Anterior cingulate cortex (tissue), 58 donors: Measurements from ENCODE around the gene ZNF207.
"Not testable (repeated sequence)": the region's sequence is repeated elsewhere in the genome, so short reads cannot be mapped to it uniquely, and the experiment has no call there.

Experiments
- DNase-seq, 58 donors: peaks; one replicate each; lab custom pipeline; 2025; lab: John Stamatoyannopoulos, UW

Gene ZNF207

GRCh38 chr17:32333187-32333586 lies 16.8 kb upstream of the ZNF207 start:
- DNase-seq: no peak

DNA sequence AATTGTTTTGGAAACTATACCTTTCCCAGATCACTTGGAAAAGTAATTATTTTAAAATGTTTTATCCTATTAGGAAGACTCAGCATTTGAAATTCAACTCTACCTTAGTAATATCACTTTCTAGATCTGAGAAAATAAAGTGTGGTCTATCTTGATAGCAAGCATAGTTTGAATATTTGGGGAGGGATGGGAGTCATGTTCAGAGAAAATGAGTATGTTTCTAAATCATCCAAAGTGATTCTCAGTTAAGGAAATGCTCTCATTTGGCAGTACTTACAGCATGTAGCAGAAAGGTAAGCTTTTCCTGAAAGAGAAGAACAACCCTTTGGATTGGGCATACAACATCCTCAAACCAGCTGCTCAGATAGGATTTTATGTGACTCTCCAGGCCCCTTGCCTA lies 14.9 kb upstream of the ZNF207 start:
- DNase-seq: no peak

- DNase-seq: no peak
Observed at GRCh38 chr17:32335687-32336086, 14.3 kb upstream of the ZNF207 start.

- DNase-seq: peak in 25 of 58 donors; percentile 7 to 72 (median 29)
Observed at GRCh38 chr17:32341141-32341856, 8.7 kb upstream of the ZNF207 start.

GRCh38 chr17:32341857-32342602 lies 7.9 kb upstream of the ZNF207 start, which contains the start of gene C17orf75:
Gene C17orf75 (minus strand): TSS chr17:32342173. CDS start chr17:32342139, 34 bp downstream.
- DNase-seq: peak in 56 of 58 donors; percentile 18 to 88 (median 66)

GRCh38 chr17:32342603-32343325 lies 7.2 kb upstream of the ZNF207 start:
- DNase-seq: no peak

- DNase-seq: no peak
Observed at GRCh38 chr17:32345951-32346600, 3.9 kb upstream of the ZNF207 start.

GRCh38 chr17:32348483-32348800 lies 1.5 kb upstream of the ZNF207 start:
- DNase-seq: no peak

GRCh38 chr17:32349503-32349853 lies 479 bp upstream of the ZNF207 start:
- peak in 10 of 58 donors; percentile 3 to 39 (median 20) for DNase-seq

DNA sequence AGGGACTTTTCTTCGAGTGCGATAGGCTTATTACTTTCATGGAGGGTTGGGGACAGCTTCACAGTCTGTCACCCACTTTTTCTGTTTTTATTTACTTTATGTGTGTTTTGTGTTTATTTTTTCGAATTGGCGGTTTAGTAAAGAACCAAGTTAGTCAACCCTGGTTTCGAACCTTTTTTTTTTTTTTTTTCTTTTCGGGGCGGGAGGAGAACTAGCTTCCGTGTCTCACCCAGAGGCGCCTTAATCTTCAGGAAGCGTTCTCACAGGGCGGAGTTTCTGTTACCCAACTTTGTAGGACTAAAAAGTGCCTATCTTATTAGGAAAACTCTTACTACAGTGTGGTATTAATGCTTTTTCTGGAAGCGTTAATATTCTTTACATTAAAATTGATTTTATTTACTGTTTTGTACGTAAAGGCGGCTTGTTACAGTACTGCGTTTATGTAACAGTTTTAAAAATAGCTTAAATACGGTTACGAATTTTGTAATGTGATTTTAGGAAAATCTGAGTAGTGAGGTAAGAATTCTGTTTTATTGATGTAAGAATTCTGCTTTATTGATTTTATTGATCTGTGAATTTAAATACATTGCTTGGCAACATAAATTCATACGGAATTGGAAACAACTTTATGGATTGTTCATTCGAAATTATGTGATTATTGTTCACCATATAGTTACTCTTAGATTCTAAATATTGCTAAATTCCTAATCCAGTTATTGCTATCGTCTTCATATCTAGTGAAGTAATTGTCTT lies 885 bp downstream of the ZNF207 start:
- DNase-seq: peak in 1 of 58 donors; percentile 12

- not testable (repeated sequence) for DNase-seq
Observed at GRCh38 chr17:32352734-32353133, 2.8 kb downstream of the ZNF207 start.

DNA sequence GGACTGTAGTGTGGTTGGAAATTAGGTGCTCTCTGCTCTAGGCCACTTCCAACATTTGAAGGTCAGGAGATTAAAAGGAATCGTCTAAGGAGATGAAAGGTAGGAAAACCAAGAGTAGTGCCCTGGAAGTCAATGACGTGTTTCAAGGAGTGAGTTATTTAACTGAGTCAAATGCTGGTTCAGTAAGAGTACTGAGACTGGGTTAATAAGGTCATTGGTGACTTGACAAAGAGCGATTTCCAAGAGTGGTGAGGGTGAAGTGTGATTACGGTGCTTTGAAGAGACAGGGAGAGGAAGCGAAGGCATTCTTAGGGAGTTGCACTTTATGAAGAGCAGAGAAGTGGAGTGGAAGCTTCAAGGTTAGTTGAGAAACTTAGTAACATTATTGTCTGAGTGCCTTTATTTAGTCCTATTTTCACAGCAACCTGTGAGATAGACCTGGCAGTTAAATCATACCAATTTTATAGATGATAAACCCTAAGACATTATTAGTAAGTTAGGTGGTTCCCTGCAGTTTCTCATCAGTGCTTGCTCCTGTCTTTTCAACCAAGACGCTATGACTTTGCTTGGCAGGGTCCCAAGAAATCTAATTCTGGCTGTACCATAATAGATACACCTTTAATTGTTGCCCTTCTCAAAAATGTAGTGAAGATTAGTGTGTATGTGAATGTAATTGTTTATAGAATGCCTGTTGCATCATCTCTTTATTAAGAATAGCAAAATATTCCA lies 5.9 kb downstream of the ZNF207 start:
- no peak for DNase-seq

GRCh38 chr17:32356378-32356743 lies 6.4 kb downstream of the ZNF207 start:
- DNase-seq: no peak

GRCh38 chr17:32356750-32357149 lies 6.8 kb downstream of the ZNF207 start:
- DNase-seq: no peak

DNA sequence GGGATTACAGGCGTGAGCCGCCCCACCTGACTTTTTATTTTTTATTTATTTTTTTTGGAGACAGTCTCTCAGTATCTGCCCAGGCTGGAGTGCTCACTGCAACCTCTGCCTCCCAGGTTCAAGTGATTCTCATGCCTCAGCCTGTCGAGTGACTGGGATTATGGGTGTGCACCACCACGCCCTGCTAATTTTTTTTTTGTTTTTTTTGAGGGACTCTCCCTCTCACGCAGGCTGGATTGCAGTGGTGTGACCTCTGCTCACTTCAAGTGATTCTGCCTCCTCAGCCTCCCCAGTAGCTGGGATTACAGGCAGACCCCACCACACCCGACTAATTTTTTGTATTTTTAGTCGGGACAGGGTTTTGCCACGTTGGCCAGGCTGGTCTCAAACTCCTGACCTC lies 7.7 kb downstream of the ZNF207 start:
- no peak for DNase-seq

GRCh38 chr17:32361270-32361669 lies 11.3 kb downstream of the ZNF207 start:
- DNase-seq: no peak

- no peak for DNase-seq
Observed at GRCh38 chr17:32370426-32370825, 20.5 kb downstream of the ZNF207 start.

GRCh38 chr17:32382526-32383223 lies 32.7 kb downstream of the ZNF207 start:
- no peak for DNase-seq

- no peak for DNase-seq
Observed at GRCh38 chr17:32383926-32384434, 34.0 kb downstream of the ZNF207 start.
